Prostate gland (tissue), 2 donors: ENCODE measurements around the gene CRELD1.

Experiments used
- POLR2AphosphoS5 ChIP-seq: sonication (generic); formaldehyde crosslinking; IDR thresholded peaks from one replicate; pipeline ENCODE4 v1.6.1; 2017; ENCODE audit warnings: antibody characterized with exemption
- TF ChIP-seq, protein P1 (sequence below), 4 experiments: fragments of 200-600 bp in 2 of 4; fragments of 450-650 bp in 2 of 4; sonication (generic) in 2 of 4; IDR thresholded peaks; 1 replicate in 3 of 4; 2 replicates in 1 of 4; pipeline ENCODE4 v1.5.1; 2016 to 2019; ENCODE audit warnings: antibody characterized with exemption in 4 of 4, mild to moderate bottlenecking in 2 of 4, moderate library complexity in 2 of 4

DNA sequence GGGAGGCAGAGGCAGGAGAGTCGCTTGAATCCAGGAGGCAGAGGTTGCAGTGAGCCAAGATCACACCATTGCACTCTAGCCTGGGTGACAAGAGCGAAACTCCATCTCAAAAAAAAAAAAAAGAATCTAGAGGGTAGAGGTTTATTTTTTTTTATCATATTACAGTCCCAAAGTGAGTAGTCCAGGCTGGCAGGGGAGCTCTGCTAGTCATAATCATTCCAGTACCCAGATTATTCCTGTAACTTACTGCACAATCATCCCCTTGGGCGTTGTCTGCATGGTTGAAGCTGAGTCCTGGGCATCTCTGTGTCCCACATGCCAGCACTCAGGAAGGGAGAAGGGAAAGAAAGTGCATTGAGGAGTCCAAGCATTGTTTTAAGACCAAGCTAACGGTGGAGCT, 8.5 kb downstream of the CRELD1 start:
- TF ChIP-seq, protein P1, sequence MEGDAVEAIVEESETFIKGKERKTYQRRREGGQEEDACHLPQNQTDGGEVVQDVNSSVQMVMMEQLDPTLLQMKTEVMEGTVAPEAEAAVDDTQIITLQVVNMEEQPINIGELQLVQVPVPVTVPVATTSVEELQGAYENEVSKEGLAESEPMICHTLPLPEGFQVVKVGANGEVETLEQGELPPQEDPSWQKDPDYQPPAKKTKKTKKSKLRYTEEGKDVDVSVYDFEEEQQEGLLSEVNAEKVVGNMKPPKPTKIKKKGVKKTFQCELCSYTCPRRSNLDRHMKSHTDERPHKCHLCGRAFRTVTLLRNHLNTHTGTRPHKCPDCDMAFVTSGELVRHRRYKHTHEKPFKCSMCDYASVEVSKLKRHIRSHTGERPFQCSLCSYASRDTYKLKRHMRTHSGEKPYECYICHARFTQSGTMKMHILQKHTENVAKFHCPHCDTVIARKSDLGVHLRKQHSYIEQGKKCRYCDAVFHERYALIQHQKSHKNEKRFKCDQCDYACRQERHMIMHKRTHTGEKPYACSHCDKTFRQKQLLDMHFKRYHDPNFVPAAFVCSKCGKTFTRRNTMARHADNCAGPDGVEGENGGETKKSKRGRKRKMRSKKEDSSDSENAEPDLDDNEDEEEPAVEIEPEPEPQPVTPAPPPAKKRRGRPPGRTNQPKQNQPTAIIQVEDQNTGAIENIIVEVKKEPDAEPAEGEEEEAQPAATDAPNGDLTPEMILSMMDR (IDR thresholded peaks at IDR 0.05) = no peak
- TF ChIP-seq POLR2AphosphoS5 = no peak
